Suprapubic skin (tissue), 4 donors: ENCODE measurements around the gene AP2B1. TPM values are rescaled to one million over a fixed set of nuclear protein-coding genes. Genes with fewer than 3 reads are reported as not detected.

Source experiments
- DNase-seq, 2 donors: peaks; one replicate each; pipeline ENCODE4 v3.0.0-alpha.2; 2019; ENCODE audit warnings: low spot score in 2 of 2
- H3K27ac ChIP-seq: fragments of 200-600 bp; sonication (generic); one replicate; pipeline ENCODE4 v1.5.1; 2019
- H3K27me3 ChIP-seq: fragments of 200-600 bp; sonication (generic); one replicate; pipeline ENCODE4 v1.5.1; 2019
- H3K36me3 ChIP-seq: fragments of 200-600 bp; sonication (generic); one replicate; pipeline ENCODE4 v1.5.1; 2019
- H3K4me1 ChIP-seq: fragments of 200-600 bp; sonication (generic); one replicate; pipeline ENCODE4 v1.5.1; 2019
- H3K4me3 ChIP-seq: fragments of 200-600 bp; sonication (generic); one replicate; pipeline ENCODE4 v1.5.1; 2019; ENCODE audit warnings: mild to moderate bottlenecking
- H3K9me3 ChIP-seq: fragments of 200-600 bp; sonication (generic); one replicate; pipeline ENCODE4 v1.5.1; 2019
- CTCF ChIP-seq, 2 donors: fragments of 200-600 bp in 1 of 2; fragments of 450-650 bp in 1 of 2; sonication (generic) in 1 of 2; IDR thresholded peaks; one replicate each; pipeline ENCODE4 v1.5.1; 2016 to 2019; ENCODE audit warnings: antibody characterized with exemption in 2 of 2, mild to moderate bottlenecking in 1 of 2, moderate library complexity in 1 of 2
- EP300 ChIP-seq: sonication (generic); formaldehyde crosslinking; IDR thresholded peaks from one replicate; pipeline ENCODE4 v1.6.1; 2017; ENCODE audit warnings: antibody characterized with exemption
- POLR2A ChIP-seq, 2 donors: fragments of 450-650 bp; IDR thresholded peaks; one replicate each; pipeline ENCODE4 v1.6.1; 2017; ENCODE audit warnings: antibody characterized with exemption in 2 of 2, mild to moderate bottlenecking in 2 of 2, moderate library complexity in 2 of 2
- POLR2AphosphoS5 ChIP-seq, 3 donors: sonication (generic); formaldehyde crosslinking; IDR thresholded peaks; one replicate each; pipeline ENCODE4 v1.6.1; 2017; ENCODE audit warnings: antibody characterized with exemption in 3 of 3
- WGBS: methylation state at CpG from one replicate; pipeline ENCODE4 v1.1.5; 2018; 5-methylcytosine and 5-hydroxymethylcytosine counted together
- total RNA-seq, 4 donors: library from RNA; depleted of rRNA; stranded (reverse); fragments of >200 nt; gene quantifications; one replicate each; pipeline ENCODE4 v1.1.0, GENCODE V29; 2016

The AP2B1 gene
- total RNA-seq, 4 donors from 2014 or later = 41.3 to 50.0 (median 45.3) TPM

- no peaks in the 10 kb centered on the region for H3K27me3 ChIP-seq
- no peak overlapping the region for H3K27ac ChIP-seq
- TF ChIP-seq CTCF (IDR thresholded peaks at IDR 0.05) (no peak), POLR2A (IDR thresholded peaks at IDR 0.05) (no peak), EP300 (no peak), POLR2AphosphoS5 (IDR thresholded peaks at IDR 0.05) (no peak)
- WGBS = 89% methylated on average over 12 of the region's 12 CpGs
- peaks cover 33% of the 10 kb centered on the region for H3K36me3 ChIP-seq
- H3K4me1 ChIP-seq = no peaks in the 10 kb centered on the region
- H3K9me3 ChIP-seq = no peaks in the 10 kb centered on the region
- H3K4me3 ChIP-seq = no peak overlapping the region
- DNase-seq = no peak
These were observed 66.7 kb downstream of the AP2B1 start for GRCh38 chr17:35653619-35654361.

GRCh38 chr17:35655303-35655702, 68.2 kb downstream of the AP2B1 start:
- no peak for DNase-seq
- no peak for TF ChIP-seq POLR2AphosphoS5 (IDR thresholded peaks at IDR 0.05)
- no peak for TF ChIP-seq EP300
- no peak for TF ChIP-seq POLR2A (IDR thresholded peaks at IDR 0.05)
- no peak for TF ChIP-seq CTCF (IDR thresholded peaks at IDR 0.05)
- 89% methylated on average over 1 of the region's 1 CpG for WGBS

GRCh38 chr17:35660902-35661301, 73.8 kb downstream of the AP2B1 start:
- peaks cover 45% of the 10 kb centered on the region for H3K36me3 ChIP-seq
- no peaks in the 10 kb centered on the region for H3K4me1 ChIP-seq
- 88% methylated on average over 1 of the region's 1 CpG for WGBS
- H3K4me3 ChIP-seq = no peak overlapping the region
- no peaks in the 10 kb centered on the region for H3K9me3 ChIP-seq
- no peaks in the 10 kb centered on the region for H3K27me3 ChIP-seq
- no peak for TF ChIP-seq POLR2AphosphoS5 (IDR thresholded peaks at IDR 0.05)
- no peak for TF ChIP-seq EP300
- no peak for TF ChIP-seq CTCF (IDR thresholded peaks at IDR 0.05)
- no peak for TF ChIP-seq POLR2A (IDR thresholded peaks at IDR 0.05)
- no peak for DNase-seq
- H3K27ac ChIP-seq = no peak overlapping the region

More at GRCh38 chr17:35655303-35655702, 68.2 kb downstream of the AP2B1 start:
- Histone ChIP-seq H3K4me3 (no peak overlapping the region), H3K4me1 (no peaks in the 10 kb centered on the region), H3K36me3 (peaks cover 39% of the 10 kb centered on the region), H3K27ac (no peak overlapping the region), H3K27me3 (no peaks in the 10 kb centered on the region), H3K9me3 (no peaks in the 10 kb centered on the region)

- Histone ChIP-seq H3K9me3 (no peaks in the 10 kb centered on the region), H3K36me3 (peaks cover 21% of the 10 kb centered on the region), H3K27ac (no peak overlapping the region), H3K4me3 (no peak overlapping the region), H3K27me3 (no peaks in the 10 kb centered on the region), H3K4me1 (no peaks in the 10 kb centered on the region)
- DNase-seq = no peak
- TF ChIP-seq EP300 = no peak
- TF ChIP-seq POLR2A (IDR thresholded peaks at IDR 0.05) = no peak
- no peak for TF ChIP-seq CTCF (IDR thresholded peaks at IDR 0.05)
- no peak for TF ChIP-seq POLR2AphosphoS5 (IDR thresholded peaks at IDR 0.05)
- 94% methylated on average over 5 of the region's 5 CpGs for WGBS
These were observed 77.6 kb downstream of the AP2B1 start for GRCh38 chr17:35664685-35665084.

GRCh38 chr17:35665662-35666061, 78.5 kb downstream of the AP2B1 start:
- WGBS = 98% methylated on average over 2 of the region's 2 CpGs
- Histone ChIP-seq H3K4me3 (no peak overlapping the region), H3K27me3 (no peaks in the 10 kb centered on the region), H3K4me1 (no peaks in the 10 kb centered on the region), H3K36me3 (peaks cover 20% of the 10 kb centered on the region), H3K9me3 (no peaks in the 10 kb centered on the region), H3K27ac (no peak overlapping the region)
- no peak for TF ChIP-seq POLR2AphosphoS5 (IDR thresholded peaks at IDR 0.05)
- TF ChIP-seq POLR2A (IDR thresholded peaks at IDR 0.05) = no peak
- no peak for TF ChIP-seq CTCF (IDR thresholded peaks at IDR 0.05)
- no peak for TF ChIP-seq EP300
- no peak for DNase-seq
